Upper lobe of left lung (tissue), 6 donors: ENCODE results near the gene DNER. TPM values are rescaled to one million over a fixed set of nuclear protein-coding genes. Genes with fewer than 3 reads are reported as not detected.

Experiments used
- ATAC-seq, 2 donors: fragments of 200-7000 bp; cut with Tn5 transposase; one replicate each; pipeline ENCODE4 v1.9.1; 2022; ENCODE audit warnings: mild to moderate bottlenecking in 2 of 2, moderate library complexity in 2 of 2; ENCODE audit not compliant: low FRiP score in 2 of 2
- DNase-seq, 2 donors: peaks; one replicate each; pipeline ENCODE4 v3.0.0-alpha.2; 2019 to 2020
- H3K27ac ChIP-seq, 4 donors: fragments of 200-600 bp; sonication (generic); one replicate each; pipeline ENCODE4 v1.5.1; 2016 to 2019
- H3K27me3 ChIP-seq, 4 donors: fragments of 200-600 bp; sonication (generic); one replicate each; pipeline ENCODE4 v1.5.1; 2017 to 2019
- H3K36me3 ChIP-seq, 4 donors: fragments of 200-600 bp; sonication (generic); one replicate each; pipeline ENCODE4 v1.5.1; 2016 to 2019
- H3K4me1 ChIP-seq, 4 donors: fragments of 200-600 bp; sonication (generic); one replicate each; pipeline ENCODE4 v1.5.1; 2018 to 2019
- H3K4me3 ChIP-seq, 4 donors: fragments of 200-600 bp; sonication (generic); one replicate each; pipeline ENCODE4 v1.5.1; 2017 to 2019; ENCODE audit warnings: mild to moderate bottlenecking in 2 of 4, moderate library complexity in 1 of 4
- H3K9me3 ChIP-seq, 4 donors: fragments of 200-600 bp; sonication (generic); one replicate each; pipeline ENCODE4 v1.5.1; 2018 to 2019
- EP300 ChIP-seq, 4 donors: sonication (generic); formaldehyde crosslinking; IDR thresholded peaks; one replicate each; pipeline ENCODE4 v1.5.1; 2017; ENCODE audit warnings: antibody characterized with exemption in 4 of 4, control low read depth in 2 of 4
- POLR2A ChIP-seq, 4 donors: fragments of 450-650 bp; IDR thresholded peaks; one replicate each; pipeline ENCODE4 v1.5.1; 2016 to 2017; ENCODE audit warnings: antibody characterized with exemption in 4 of 4, mild to moderate bottlenecking in 2 of 4
- POLR2AphosphoS5 ChIP-seq, 2 donors: sonication (generic); formaldehyde crosslinking; IDR thresholded peaks; one replicate each; pipeline ENCODE4 v1.5.1; 2017; ENCODE audit warnings: antibody characterized with exemption in 2 of 2
- WGBS, 2 donors: methylation state at CpG; one replicate each; pipeline ENCODE4 v1.1.5; 2017 to 2018; 5-methylcytosine and 5-hydroxymethylcytosine counted together
- total RNA-seq, 6 donors: library from RNA; depleted of rRNA in 4 of 6; stranded (reverse); fragments of >200 nt in 4 of 6; gene quantifications; one replicate each; pipeline versions ENCODE4 v1.1.0 to v1.2.1, GENCODE V29; 2016 to 2021
- TF ChIP-seq, protein P1 (sequence below), 6 experiments: fragments of 450-650 bp in 4 of 6; fragments of 200-600 bp in 2 of 6; sonication (generic) in 2 of 6; IDR thresholded peaks; one replicate each; pipeline ENCODE4 v1.5.1; 2016 to 2019; ENCODE audit warnings: antibody characterized with exemption in 6 of 6
- donor health status: DM: no; HTN: no; CAD: no; lungs with moderate emphysema.
- donor health status: DM: no; HTN: yes; CAD: no; lungs with severe emphysema.

DNER gene
- total RNA-seq, 6 donors from 2014 or later = 0.31 to 2.1 (median 0.98) TPM

DNA sequence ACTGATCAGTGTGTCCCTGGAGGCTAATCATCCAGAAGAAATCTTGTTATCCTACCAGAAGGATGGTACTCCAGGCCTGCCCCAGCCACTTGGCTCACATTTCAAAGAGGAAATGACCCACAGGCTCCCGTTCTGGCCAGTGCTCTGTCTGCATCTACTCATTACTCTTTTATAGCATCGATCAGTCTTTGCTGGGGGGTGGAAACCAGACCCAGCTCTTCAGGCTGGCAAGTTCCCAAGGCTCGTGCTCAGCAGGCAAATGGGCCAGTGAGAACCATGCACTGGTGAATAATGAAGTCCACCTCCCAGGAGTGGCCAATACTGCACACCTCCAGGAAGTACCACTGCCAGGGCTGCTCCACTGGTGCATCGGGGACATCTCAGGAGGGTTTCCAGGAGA lies 38.8 kb downstream of the DNER start:
- Histone ChIP-seq H3K4me1 (no peaks in the 10 kb centered on the region), H3K9me3 (no peaks in the 10 kb centered on the region), H3K4me3 (no peak overlapping the region), H3K36me3 (no peaks in the 10 kb centered on the region), H3K27me3 (no peaks in the 10 kb centered on the region), H3K27ac (no peak overlapping the region)
- 44 to 49% methylated on average over 3 to 4 of the region's 4 CpGs for WGBS, 2 donors
- DNase-seq (no peak), ATAC-seq (no peak)
- TF ChIP-seq EP300 (IDR thresholded peaks at IDR 0.05) (no peak), POLR2A (IDR thresholded peaks at IDR 0.05) (no peak), POLR2AphosphoS5 (IDR thresholded peaks at IDR 0.05) (no peak)
- TF ChIP-seq, protein P1, sequence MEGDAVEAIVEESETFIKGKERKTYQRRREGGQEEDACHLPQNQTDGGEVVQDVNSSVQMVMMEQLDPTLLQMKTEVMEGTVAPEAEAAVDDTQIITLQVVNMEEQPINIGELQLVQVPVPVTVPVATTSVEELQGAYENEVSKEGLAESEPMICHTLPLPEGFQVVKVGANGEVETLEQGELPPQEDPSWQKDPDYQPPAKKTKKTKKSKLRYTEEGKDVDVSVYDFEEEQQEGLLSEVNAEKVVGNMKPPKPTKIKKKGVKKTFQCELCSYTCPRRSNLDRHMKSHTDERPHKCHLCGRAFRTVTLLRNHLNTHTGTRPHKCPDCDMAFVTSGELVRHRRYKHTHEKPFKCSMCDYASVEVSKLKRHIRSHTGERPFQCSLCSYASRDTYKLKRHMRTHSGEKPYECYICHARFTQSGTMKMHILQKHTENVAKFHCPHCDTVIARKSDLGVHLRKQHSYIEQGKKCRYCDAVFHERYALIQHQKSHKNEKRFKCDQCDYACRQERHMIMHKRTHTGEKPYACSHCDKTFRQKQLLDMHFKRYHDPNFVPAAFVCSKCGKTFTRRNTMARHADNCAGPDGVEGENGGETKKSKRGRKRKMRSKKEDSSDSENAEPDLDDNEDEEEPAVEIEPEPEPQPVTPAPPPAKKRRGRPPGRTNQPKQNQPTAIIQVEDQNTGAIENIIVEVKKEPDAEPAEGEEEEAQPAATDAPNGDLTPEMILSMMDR (IDR thresholded peaks at IDR 0.05) = no peak

DNA sequence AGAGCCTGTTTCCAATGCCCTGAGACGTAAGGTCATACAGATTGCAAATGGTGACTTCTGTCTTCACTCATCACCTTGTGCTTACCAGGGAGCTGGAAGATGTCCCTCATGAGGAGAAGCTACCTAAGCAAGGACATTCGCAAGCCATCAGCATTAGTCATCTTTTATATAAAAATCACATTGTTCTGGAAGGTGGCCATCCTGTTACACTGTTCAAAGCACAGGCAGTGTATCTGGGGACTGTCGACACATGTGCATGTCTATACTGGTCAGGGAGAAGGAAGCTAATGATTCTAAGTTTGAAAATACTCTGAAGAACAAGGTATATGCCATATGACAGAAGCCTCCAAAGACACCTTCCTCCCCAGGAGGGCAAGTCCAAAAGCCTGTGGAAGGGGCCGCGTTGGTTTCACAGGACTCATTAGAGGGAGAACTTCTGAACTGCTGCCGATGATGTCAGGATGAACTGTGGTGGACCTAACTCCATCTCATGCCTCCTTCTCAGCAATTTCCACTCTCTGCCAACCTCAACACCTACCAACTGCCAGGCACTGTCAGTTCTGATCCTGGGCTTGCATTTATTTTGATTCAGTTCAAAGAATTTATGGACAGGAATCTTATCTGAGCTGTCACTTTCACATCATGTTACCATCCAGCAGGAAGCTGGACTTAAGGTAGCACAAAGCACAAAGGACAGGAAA lies 39.4 kb downstream of the DNER start:
- no peak for ATAC-seq
- Histone ChIP-seq H3K27ac (no peak overlapping the region), H3K4me3 (no peak overlapping the region), H3K4me1 (no peaks in the 10 kb centered on the region), H3K9me3 (no peaks in the 10 kb centered on the region), H3K36me3 (no peaks in the 10 kb centered on the region), H3K27me3 (no peaks in the 10 kb centered on the region)
- DNase-seq = no peak
- TF ChIP-seq, protein P1 (IDR thresholded peaks at IDR 0.05) = no peak
- no peak for TF ChIP-seq POLR2A (IDR thresholded peaks at IDR 0.05)
- TF ChIP-seq EP300 (IDR thresholded peaks at IDR 0.05) = no peak
- TF ChIP-seq POLR2AphosphoS5 (IDR thresholded peaks at IDR 0.05) = no peak
- WGBS, 2 donors = 88 to 90% methylated on average over 6 of the region's 6 CpGs

GRCh38 chr2:229673676-229674075 lies 40.7 kb downstream of the DNER start:
- Histone ChIP-seq H3K36me3 (no peaks in the 10 kb centered on the region), H3K27ac (no peak overlapping the region), H3K4me1 (no peaks in the 10 kb centered on the region), H3K9me3 (no peaks in the 10 kb centered on the region), H3K27me3 (no peaks in the 10 kb centered on the region), H3K4me3 (no peak overlapping the region)
- DNase-seq (no peak), ATAC-seq (no peak)
- WGBS, 2 donors = 89 to 92% methylated on average over 4 to 5 of the region's 5 CpGs
- TF ChIP-seq POLR2A (IDR thresholded peaks at IDR 0.05) (no peak), EP300 (IDR thresholded peaks at IDR 0.05) (no peak), POLR2AphosphoS5 (IDR thresholded peaks at IDR 0.05) (no peak)
- TF ChIP-seq, protein P1 (IDR thresholded peaks at IDR 0.05) = no peak

DNA sequence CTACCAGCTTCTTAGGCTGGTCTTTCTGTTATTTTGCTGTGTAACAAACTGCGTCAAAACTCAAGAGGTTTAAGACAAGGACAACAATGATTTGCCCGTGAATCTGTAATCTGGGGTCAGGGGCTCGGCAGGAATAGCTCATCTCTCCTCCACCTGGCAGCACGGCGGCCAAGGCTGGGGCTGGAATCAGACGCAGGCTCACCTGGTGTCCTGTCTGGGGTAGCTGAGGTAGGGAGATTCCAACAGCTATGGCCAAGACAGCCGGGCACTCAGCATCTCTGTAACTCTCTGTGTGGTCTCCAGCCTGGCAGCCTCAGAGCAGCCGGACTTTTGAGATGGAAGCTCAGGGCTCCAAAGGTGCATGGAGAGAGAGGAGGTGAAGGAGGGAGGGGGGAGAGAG lies 42.3 kb downstream of the DNER start:
- H3K27me3 ChIP-seq = no peaks in the 10 kb centered on the region
- no peak for TF ChIP-seq POLR2A (IDR thresholded peaks at IDR 0.05)
- DNase-seq = peak in 1 of 2 donors; percentile 56
- WGBS, 2 donors = 62 to 78% methylated on average over 8 of the region's 8 CpGs
- no peaks in the 10 kb centered on the region for H3K4me1 ChIP-seq
- no peaks in the 10 kb centered on the region for H3K36me3 ChIP-seq
- no peak overlapping the region for H3K27ac ChIP-seq
- no peak for ATAC-seq
- no peak overlapping the region for H3K4me3 ChIP-seq
- H3K9me3 ChIP-seq = no peaks in the 10 kb centered on the region

DNA sequence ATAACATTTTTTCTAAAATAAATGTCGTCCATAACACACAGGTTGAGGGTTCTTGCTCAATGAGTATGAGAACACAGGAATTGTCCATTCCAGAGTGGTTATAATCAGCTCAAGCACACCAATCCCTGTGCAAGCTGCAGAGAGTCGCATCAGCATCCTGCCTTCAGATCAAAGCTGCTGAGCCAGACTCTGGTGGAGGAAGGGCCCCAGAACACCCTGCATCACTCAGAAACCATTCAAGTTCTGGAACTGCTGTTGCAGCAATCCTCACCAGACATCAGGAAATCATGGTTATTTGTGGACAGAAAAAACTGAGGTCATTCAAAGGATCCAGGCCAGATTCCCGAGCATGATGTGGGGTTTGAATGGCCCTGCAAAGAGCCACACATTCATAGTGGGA lies 44.5 kb downstream of the DNER start:
- Histone ChIP-seq H3K9me3 (no peaks in the 10 kb centered on the region), H3K27ac (no peak overlapping the region), H3K27me3 (no peaks in the 10 kb centered on the region), H3K4me1 (no peaks in the 10 kb centered on the region), H3K36me3 (no peaks in the 10 kb centered on the region), H3K4me3 (no peak overlapping the region)
- ATAC-seq = no peak
- no peak for DNase-seq
- TF ChIP-seq POLR2A (IDR thresholded peaks at IDR 0.05) (no peak), POLR2AphosphoS5 (IDR thresholded peaks at IDR 0.05) (no peak), EP300 (IDR thresholded peaks at IDR 0.05) (no peak)
- TF ChIP-seq, protein P1 (IDR thresholded peaks at IDR 0.05) = no peak
- WGBS, 2 donors = 64 to 73% methylated on average over 3 of the region's 3 CpGs
